IPS DF 4.7 (cell line): Measurements from ENCODE around the gene PLB1.
"Not testable (repeated sequence)": the region's sequence is repeated elsewhere in the genome, so short reads cannot be mapped to it uniquely, and the experiment has no call there.

Source experiments
- DNase-seq: peaks from one replicate; pipeline ENCODE4 v3.0.0-alpha.2; 2013; ENCODE audit warnings: low spot score; ENCODE audit errors: extremely low read depth

The PLB1 gene

DNA sequence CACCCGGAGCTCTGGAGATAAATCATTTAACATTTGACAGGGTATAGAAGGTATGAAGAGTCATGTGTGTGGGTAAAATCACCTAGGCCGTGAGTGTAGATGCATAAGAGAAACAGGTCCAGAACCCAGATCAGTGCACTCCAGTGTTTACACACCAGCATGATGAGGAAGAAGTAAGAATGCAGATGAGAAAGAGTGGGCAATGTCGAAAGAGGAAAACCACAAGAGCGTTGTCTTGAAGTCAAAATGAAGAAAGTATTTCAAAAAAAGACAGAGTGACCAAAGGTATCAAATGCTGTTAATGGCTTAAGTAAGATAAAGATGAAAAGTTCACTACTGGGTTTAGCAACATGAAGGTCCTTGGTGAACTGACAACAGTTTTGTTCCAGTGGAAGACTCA, 32.0 kb upstream of the PLB1 start:
- DNase-seq: no peak

DNA sequence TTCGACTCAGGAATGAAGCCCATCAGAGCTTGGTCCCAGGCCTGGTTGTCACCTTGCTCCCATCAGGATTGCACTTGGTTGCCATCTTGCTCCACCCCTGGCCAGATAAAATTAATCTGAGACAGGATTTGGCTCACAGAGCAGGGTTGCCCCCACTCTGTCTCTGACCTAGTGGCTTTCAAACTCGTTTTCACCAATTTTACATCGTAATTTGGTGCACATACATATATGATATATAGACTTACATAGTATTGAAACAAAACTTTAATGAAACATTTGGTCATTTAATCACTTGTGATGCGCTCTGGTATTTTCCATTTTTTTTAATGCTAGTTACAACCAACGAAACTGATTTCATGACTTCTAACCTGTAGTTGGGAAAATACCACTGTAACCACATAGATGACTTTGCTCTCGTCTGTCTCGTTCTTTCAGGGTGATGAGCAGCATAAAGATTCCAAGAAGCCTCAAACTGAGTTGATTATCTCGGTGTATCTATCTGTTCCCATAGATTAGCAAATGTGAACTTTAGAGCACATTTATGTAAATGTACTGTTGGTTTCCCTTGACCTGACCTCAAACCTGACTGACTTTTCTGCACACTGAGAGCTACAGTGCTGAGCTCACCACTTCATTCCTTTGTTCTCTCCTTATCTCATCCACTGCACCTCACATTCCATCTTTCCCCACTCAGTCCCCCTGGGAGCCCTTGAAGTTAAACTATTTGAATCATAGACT, 30.5 kb upstream of the PLB1 start:
- DNase-seq: no peak

DNA sequence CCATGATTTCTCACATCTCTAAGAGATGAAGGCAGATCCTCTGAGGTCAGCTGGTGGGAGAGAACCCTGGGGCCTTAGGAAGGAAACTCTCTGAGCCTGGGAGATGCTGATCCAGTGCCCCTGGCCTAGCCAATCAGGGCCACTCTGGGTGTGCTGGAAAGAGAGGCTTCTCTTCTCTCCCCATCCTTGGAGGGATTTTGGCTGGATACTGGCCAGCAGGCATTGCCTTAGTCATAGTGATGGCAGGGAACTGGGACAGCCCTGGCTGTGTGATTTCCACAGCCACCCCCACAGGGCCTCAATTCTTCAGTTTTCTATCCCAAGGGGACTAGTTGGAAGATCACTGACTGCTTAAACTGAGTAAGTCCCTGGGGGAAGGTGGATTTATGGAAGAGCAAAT, 26.6 kb upstream of the PLB1 start:
- DNase-seq: no peak

DNA sequence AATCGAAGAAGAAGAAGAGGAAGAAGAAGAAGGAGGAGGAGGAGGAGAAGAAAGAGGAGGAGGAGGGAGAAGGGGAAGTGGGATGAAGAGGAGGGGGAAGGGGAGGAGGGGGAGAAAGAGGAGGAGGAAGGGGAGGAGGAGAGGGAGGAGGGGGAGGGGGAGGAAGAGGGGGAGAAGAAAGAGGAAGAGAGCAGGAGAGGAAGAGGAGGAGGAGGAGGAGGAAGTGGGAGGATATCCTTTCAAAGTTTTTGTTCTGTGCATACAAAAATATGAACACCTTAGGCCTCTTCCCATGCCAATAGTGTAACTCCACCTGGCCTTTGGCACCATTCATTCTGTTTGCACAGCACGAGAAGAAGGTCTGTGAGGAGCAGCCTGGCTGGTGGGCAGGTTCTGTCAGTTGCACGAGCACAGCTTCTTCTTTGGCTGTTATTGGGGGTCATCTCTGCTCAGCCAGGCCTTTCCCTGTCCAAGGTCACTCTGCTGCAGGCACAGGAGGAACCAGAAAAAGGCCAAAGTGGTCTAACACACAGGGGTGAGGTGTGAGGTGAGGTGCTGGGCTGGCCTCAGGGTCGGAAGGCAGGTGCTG, 25.8 kb upstream of the PLB1 start:
- no peak for DNase-seq

DNA sequence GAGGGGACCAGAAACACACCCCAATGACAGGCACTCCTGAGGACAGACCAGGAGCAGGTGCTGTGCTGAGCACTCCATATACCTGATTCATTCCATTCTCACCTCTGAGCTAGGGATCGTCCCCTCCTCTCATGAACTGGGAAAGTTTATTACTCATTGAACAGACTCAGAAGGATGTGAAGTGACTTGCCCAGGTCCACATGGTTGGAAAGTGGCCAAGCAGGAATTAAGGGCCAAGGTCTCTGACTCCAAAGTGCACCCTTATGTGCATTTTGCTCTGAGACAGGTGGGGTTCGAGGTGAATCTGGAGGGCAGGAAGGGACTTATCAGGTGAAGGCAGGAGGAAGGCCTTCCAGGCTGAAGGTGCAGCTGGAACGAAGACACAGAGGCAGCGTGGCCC, 25.1 kb upstream of the PLB1 start:
- no peak for DNase-seq

DNA sequence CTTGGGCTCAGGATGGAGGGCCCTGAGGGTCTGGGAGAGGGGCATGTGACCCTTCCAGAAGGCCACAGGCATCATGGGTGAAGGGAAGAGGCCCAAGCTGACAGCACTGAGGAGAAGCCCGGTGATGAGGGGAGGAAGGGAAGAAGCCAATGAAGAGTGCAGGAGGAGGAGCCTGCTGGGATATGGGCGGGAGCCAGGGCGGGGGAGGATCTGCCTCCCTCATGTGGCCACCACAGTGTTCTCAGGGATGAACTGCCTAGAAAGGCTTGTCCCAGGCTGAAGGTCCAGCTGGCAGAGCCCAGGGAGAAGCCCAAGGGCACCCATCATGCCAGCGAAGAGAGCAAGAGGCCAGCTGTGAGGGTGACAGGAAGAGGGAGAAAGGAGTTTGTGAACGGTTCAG, 24.6 kb upstream of the PLB1 start:
- no peak for DNase-seq

DNA sequence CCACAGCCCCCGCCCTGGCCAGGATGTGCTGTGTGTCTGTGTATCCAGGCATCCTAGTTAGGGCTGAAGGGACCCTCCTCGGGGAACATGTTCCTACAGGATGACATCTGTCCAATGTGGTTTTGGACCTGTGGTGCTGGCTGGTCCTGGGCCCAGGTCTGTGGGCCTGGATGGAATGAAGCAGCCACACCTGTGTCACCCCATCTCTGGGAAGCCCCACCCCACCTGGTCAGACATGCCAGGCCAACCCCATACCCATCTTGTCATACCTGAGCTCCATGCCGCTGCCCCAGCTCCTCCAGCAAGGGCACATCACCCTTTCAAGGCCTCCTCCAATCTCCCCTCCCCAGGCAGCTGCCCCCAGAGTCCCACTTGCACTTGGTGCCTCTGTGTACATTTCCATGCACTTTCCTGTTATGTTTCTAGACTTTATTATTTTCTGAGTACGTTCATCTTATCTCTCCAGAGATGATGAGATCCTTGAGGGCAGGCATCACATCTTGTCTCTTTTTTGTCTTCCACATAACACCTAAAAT, 24.1 kb upstream of the PLB1 start:
- no peak for DNase-seq

DNA sequence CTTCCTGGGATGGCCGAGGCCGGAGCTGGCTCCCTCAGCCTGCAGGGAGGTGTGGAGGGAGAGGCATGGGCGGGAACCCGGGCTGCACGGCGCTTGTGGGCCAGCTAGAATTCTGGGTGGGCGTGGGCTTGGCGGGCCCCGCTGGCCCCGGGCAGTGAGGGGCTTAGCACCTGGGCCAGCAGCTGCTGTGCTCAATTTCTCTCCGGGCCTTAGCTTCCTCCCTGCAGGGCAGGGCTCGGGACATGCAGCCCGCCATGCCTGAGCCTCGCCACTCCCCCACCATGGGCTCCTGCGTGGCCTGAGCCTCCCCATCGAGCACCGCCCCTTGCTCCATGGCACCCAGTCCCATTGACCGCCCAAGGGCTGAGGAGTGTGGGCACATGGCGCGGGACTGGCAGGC, 23.2 kb upstream of the PLB1 start:
- DNase-seq: not testable (repeated sequence)

DNA sequence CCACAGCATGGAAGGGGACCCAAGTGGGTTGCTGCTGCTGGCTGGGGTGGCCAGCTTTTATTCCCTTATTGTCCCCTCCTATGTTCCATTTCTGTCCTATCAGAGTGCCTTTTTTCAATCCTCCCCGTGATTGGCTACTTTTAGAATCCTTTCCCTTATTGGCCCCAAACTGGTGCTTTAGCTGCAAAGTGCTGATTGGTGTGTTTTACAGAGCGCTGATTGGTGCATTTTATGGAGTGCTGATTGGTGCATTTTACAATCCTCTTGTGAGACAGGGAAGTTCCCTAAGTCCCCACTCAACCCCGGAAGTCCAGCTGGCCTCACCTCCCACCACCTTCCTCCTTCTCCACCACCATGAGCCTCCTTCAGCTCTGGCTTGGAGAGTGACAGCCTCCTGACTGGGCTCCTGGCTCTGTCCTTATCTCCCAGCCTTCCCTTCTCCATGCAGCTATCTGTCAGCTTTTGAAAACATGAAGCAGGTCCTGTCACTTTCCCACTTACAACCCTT, 20.7 kb upstream of the PLB1 start:
- DNase-seq: no peak

DNA sequence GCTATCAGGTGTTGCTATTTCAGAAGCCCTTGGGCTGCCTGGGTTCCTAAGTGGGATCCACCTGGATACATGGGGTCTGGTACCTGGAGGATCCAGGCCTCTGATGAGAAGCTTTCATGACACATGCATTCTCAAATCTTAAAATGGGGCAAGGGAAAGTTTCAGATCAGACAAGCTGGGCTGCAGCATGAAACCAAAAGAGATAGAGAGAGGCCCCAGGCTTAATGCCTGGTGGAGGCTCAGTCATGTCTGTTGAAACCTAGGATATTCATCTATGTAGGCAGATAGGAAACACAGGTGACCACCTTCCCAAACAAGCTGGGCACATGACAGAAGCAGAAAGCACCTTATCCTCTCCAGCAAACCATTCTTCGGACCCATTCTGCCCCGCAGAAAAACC, 18.8 kb upstream of the PLB1 start:
- DNase-seq: no peak

DNA sequence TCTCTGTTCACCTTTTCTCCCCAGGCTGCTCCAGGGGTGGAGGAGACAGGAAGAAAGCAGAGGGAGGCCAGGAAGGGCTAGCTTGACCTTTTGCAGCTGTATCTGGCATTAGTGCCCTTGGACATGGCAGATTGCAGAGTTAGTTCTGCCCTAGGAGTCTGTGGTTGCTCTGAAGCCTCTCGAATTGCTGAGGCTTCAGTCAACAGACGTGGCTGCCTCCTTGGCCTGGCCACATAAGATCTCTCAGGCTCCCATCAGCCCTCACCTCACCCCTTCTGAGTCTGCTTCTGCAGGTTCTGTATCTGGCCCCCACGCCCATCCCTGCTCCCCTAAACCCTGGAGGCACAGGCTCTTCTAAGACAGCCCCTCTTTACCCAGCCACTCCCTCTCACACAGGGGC, 18.2 kb upstream of the PLB1 start:
- DNase-seq: no peak

DNA sequence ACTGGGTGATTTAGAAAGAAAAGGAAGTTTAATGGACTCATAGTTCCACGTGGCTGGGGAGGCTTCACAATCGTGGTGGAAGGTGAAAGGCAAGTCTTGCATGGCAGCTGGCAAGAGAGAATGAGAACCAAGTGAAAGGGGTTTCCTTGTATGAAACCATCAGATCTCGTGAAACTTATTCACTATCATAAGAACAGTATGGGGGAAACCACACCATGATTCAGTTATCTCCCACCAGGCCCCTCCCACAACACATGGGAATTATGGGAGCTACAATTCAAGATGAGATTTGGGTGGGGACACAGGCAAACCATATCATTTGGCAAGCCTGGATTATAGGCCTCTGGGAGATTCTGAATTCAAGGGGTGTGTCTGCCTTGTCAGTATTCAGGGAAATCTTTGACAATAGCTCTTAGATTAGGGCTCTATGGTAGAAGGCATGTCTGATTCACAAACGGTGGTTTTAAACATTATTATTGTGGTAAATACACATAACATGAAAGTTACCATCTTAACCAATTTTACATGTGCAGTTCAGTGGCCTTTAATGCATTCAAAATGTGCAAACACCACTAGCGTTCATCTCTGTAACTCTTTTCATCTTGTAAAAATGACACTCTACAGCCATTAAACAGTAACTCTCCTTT, 15.3 kb upstream of the PLB1 start:
- no peak for DNase-seq

DNA sequence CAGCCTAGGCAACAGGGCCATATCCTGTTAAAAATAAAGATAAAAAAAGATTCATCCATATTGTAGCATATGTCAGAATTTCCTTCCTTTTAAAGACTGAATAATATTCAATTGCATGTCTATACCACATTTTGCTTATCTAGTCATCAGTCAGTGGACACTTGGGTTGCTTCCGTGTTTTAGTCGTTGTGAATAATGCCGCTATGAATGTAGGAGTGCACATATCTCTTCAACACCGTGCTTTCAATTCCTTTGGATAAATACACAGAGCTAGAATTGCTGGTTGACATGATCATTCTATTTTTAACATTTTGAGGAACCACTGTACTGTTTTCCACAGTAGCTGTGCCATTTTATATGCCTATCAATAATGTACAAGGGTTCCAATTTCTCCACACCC, 14.0 kb upstream of the PLB1 start:
- no peak for DNase-seq

DNA sequence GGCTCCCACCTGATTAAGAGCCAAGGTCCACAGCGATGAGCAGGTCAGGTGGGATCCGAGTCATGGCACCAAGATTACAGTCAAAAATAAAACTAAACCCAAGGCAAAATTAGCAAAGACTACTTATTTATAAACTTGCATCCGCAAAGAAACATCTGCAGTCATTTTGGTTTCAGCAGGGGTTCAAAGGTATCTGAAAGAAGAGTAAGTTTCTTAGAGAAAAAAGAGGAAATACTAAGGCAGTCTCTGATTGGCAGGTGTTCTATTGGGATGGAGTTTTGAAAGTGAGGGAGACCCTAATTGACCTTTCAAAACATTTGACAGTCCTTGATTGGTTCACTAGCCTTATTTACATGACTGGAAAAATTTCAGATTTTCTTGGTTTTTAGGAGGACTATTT, 11.0 kb upstream of the PLB1 start:
- DNase-seq: no peak

DNA sequence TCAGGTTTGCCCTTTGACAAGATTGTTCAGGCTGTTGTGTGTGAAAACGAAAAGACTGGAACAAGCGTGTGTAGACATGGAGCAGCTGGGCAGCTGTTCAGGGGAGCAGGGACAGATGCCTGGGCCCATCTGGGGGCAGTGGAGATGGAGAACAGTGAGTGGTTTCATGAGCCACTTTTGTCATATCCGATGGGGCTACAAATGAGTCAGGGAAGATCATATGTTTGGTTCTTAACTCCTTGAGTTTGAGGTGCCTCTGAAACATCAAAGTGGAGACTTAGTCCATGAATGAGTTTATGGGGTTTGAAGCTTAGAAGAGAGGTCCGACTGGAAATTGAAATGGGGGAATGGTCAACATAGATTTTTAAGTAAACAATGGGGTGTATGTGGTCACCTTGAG, 9.3 kb upstream of the PLB1 start:
- DNase-seq: no peak

DNA sequence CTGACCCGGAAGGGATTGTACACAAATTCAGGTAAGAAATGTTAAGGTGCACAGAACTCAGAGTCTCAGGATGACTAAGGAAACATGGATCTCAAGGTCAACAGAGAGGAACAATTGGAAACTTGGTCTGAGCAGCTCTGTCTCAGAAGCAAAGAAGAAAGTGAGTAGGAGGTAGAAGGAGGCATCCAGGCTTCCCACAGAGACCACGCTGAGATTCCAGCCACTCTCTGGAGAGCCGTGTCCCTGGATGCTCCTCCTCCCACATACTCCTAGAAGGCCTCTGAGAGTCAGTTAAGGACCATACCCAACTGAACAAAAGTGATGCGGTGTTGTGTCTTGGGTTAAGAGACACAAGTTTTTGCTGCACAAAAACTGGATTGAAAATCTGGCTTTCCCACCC, 8.6 kb upstream of the PLB1 start:
- no peak for DNase-seq

DNA sequence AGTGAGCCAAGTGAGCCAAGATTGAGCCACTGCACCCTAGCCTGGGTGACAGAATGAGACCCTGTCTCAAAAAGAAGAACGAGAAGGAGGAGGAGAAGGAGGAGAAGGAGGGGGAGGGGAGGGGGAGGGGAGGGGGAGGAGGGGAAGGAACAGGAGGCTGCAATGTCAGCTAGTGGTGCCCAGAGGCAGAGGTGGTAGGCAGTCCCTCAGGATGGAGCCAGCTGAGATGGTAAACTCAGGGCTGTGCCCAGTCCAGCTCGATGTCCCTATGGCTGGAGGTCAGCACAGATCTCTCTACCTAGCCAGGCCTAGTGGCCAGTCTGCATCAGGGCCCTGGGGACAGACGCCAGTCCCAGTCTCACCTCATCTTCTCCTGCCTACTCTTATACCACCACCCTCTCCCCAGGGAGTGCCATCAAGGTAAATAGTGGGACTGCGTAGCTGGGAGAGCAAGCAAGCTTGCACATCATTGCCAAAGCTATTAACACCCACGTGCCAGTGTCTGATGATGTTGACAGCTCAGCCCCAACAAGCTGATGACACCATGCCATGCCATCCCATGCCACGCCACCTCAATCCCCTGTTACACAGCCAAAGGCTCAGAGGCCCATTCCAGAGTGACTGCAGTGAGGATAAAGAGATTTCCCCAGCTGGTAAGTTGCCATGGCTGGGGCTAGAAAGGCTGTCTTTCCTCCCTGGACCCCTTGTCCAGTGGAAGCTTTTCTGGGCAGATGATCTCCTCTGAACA, 7.6 kb upstream of the PLB1 start:
- no peak for DNase-seq

DNA sequence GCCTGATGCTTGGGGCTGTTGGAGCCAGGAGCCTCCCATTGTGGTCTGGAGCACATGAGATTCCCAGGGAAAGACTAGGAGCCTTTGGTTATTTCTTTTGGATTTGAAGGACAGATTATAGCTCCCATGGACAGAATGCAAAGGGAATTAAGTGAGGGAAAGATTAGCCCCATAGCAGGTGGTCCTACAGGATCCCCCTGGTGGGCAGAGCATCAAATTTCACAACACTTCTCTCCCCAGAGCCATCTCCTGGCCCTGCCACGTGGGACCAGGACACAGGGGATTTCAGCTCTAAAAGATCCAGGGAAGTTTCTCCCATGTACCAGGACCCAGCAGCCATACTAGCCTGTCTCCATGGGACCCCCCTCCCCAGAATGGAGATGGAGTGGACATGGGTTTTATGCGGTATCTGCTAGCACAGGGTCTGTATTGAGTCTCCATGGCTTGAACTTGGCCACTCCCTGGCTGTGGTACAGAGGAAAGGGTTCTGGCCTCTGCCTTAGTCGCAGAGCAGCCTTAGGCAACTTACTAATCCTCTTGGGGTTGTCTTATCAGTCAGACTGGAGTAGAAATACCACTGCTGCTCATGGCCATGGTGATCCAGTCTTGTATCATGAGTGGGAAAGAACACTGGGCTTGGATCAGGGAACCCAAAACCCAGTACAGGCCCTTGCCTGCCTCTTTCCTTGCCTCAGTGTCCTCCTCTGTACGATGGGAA, 6.8 kb upstream of the PLB1 start:
- no peak for DNase-seq

DNA sequence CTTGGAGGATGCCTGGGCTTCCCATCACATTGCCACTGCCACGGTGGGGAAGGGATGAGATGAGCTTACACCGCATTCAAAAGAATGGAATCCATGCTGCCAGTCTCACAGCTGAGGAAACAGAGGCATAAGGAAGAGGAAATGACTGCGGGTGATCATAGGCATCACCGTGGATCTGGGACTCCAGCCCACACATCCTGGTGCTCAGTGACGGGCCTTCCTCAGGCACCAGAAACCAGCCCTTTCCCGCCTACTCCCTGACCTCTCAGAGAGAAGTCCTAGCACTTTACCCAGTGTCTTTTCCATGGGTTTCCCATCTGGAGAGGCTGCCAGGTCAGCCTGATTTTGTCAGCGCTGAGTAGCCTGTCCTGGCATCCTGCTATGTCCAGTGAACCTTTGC, 5.3 kb upstream of the PLB1 start:
- DNase-seq: no peak

DNA sequence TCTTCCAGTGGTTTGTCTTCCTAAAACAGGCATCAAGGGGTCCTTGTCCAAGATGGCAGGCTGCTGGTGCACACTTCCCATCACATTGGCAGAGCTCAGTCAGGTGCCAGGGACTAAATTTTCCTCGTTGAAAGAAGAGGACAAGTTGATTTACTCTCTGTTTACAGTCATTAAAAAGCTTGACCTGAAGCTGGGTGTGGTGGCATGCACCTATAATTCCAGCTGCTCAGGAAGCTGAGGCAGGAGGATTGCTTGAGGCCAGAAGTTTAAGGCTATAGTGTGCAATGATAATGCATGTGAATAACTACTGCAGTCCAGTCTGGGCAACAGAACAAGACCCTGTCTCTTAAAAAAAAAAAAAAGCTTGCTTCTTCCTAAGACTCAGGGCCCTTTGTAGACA, 3.6 kb upstream of the PLB1 start:
- DNase-seq: no peak

DNA sequence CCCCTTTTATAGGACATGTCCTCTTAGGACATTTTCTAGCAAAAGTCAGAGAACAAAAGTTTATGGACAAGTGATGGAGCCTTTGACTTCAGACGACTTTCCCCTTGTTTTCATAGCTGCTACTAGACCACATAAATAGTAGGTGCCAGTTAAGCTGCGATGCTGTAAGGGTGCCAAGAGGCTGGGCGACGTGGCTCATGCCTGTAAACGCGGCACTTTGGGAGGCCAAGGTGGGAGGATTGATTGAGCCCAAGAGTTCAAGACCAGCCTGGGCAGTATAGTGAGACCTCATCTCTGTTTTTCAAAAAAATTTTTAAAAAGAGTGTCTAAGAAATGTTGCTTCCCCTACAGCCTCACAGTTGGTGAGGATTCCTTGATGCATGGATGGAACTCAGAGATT, 2.2 kb upstream of the PLB1 start:
- no peak for DNase-seq
